GM12878 (cell line): ENCODE data around the gene PUM2.

Experiments used
- ASH2L ChIP-seq: fragments of 300-600, 200-600 bp; sonication (generic); IDR thresholded peaks from 2 replicates; pipeline ENCODE4 v1.6.1; 2017; ENCODE audit warnings: low read depth, mild to moderate bottlenecking, borderline replicate concordance
- EZH2 ChIP-seq: IDR thresholded peaks from 2 replicates; pipeline ENCODE4 v1.6.1; 2012; ENCODE audit warnings: low read depth, mild to moderate bottlenecking, control low read depth, inconsistent platforms, low read length, borderline replicate concordance; ENCODE audit not compliant: control insufficient read depth
- GABPA ChIP-seq: IDR thresholded peaks from 2 replicates; pipeline ENCODE4 v1.6.1; 2014; ENCODE audit warnings: antibody characterized with exemption, low read depth, mild to moderate bottlenecking, inconsistent platforms
- JUND ChIP-seq: IDR thresholded peaks from 2 replicates; pipeline ENCODE4 v1.6.1; 2012; ENCODE audit warnings: low read depth, mild to moderate bottlenecking, low read length, improper control_type of control experiment, moderate library complexity
- MYC ChIP-seq: IDR thresholded peaks from 2 replicates; pipeline ENCODE4 v1.6.1; 2011; ENCODE audit warnings: mild to moderate bottlenecking, low read length, moderate library complexity, inconsistent platforms; ENCODE audit not compliant: insufficient read depth, insufficient replicate concordance, insufficient read length, severe bottlenecking
- NFIC ChIP-seq: IDR thresholded peaks from 2 replicates; pipeline ENCODE4 v1.6.1; 2012; ENCODE audit warnings: low read depth, mild to moderate bottlenecking, inconsistent platforms, low read length, moderate library complexity
- RCOR1 ChIP-seq: conservative IDR thresholded peaks from 2 replicates; pipeline ENCODE4 v1.6.1; 2012; ENCODE audit warnings: low read depth, low read length, improper control_type of control experiment
- SP1 ChIP-seq: IDR thresholded peaks from one replicate; pipeline ENCODE4 v1.6.1; 2011; ENCODE audit warnings: low read depth, low read length
- TCF12 ChIP-seq: IDR thresholded peaks from 2 replicates; pipeline ENCODE4 v1.6.1; 2011; ENCODE audit warnings: low read depth, mild to moderate bottlenecking, low read length
- ZNF207 ChIP-seq: fragments of 450-650 bp; IDR thresholded peaks from 2 replicates; pipeline ENCODE4 v1.6.1; 2014; ENCODE audit warnings: antibody characterized with exemption, mild to moderate bottlenecking, borderline replicate concordance
- TF ChIP-seq, protein P1 (sequence below), 3 experiments: IDR thresholded peaks in 2 of 3; conservative IDR thresholded peaks in 1 of 3; 2 replicates each; pipeline ENCODE4 v1.5.1; 2011; ENCODE audit warnings: low read depth in 3 of 3, low read length in 3 of 3, mild to moderate bottlenecking in 3 of 3, control low read depth in 2 of 3, moderate library complexity in 2 of 3, inconsistent platforms in 1 of 3, mixed read lengths in 1 of 3; ENCODE audit not compliant: control insufficient read depth in 2 of 3, insufficient read depth in 1 of 3; ENCODE audit errors: extremely low read depth in 1 of 3
- TF ChIP-seq, protein P2 (sequence below): IDR thresholded peaks from 2 replicates; pipeline ENCODE4 v1.6.1; 2012; ENCODE audit warnings: low read depth, low read length, improper control_type of control experiment

DNA sequence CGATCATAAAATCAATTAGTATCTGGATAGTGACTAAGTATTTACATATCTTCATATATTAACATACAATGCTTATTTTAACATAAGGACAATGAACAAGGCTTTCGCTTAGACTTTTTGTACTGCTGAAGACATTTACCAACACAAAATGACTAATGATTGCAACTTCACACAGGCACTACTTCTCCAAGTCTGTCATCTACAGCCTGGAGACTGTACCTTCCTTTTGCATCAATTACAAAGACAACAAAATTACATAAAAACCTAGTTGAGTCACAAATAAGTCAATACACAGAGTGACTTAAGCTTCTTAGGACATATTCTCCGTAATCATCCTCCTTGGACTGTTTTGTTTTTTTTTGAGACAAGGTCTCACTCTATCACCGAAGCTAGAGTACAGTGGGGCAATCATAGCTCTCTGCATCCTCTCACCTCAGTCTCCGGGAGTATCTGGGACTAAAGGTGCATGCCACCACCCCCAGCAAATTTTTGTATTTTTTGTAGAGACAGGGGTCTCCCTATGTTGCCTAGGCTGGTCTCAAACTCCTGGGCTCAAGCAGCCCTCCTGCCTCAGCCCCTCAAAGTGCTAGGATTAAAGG is 15.9 kb downstream of the PUM2 start:
- TF ChIP-seq, protein P1, sequence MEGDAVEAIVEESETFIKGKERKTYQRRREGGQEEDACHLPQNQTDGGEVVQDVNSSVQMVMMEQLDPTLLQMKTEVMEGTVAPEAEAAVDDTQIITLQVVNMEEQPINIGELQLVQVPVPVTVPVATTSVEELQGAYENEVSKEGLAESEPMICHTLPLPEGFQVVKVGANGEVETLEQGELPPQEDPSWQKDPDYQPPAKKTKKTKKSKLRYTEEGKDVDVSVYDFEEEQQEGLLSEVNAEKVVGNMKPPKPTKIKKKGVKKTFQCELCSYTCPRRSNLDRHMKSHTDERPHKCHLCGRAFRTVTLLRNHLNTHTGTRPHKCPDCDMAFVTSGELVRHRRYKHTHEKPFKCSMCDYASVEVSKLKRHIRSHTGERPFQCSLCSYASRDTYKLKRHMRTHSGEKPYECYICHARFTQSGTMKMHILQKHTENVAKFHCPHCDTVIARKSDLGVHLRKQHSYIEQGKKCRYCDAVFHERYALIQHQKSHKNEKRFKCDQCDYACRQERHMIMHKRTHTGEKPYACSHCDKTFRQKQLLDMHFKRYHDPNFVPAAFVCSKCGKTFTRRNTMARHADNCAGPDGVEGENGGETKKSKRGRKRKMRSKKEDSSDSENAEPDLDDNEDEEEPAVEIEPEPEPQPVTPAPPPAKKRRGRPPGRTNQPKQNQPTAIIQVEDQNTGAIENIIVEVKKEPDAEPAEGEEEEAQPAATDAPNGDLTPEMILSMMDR (IDR thresholded peaks at IDR 0.05 in 2 of 3, conservative IDR thresholded peaks at IDR 0.05 in 1 of 3; ENCODE audit: control insufficient read depth in 2 of 3, extremely low read depth in 1 of 3, insufficient read depth in 1 of 3, low read depth in 3 of 3, low read length in 3 of 3): no peak
- TF ChIP-seq ASH2L: no peak
- no peak for TF ChIP-seq ZNF207
- TF ChIP-seq JUND: no peak
- TF ChIP-seq MYC: no peak
- TF ChIP-seq TCF12: no peak
- no peak for TF ChIP-seq SP1
- no peak for TF ChIP-seq RCOR1
- TF ChIP-seq, protein P2, sequence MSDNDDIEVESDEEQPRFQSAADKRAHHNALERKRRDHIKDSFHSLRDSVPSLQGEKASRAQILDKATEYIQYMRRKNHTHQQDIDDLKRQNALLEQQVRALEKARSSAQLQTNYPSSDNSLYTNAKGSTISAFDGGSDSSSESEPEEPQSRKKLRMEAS: no peak
- TF ChIP-seq GABPA: no peak
- no peak for TF ChIP-seq EZH2
- TF ChIP-seq NFIC: no peak
